Measurements from ENCODE around the gene USP6NL.
"Not testable (repeated sequence)": the region's sequence is repeated elsewhere in the genome, so short reads cannot be mapped to it uniquely, and the experiment has no call there.

USP6NL gene

DNA sequence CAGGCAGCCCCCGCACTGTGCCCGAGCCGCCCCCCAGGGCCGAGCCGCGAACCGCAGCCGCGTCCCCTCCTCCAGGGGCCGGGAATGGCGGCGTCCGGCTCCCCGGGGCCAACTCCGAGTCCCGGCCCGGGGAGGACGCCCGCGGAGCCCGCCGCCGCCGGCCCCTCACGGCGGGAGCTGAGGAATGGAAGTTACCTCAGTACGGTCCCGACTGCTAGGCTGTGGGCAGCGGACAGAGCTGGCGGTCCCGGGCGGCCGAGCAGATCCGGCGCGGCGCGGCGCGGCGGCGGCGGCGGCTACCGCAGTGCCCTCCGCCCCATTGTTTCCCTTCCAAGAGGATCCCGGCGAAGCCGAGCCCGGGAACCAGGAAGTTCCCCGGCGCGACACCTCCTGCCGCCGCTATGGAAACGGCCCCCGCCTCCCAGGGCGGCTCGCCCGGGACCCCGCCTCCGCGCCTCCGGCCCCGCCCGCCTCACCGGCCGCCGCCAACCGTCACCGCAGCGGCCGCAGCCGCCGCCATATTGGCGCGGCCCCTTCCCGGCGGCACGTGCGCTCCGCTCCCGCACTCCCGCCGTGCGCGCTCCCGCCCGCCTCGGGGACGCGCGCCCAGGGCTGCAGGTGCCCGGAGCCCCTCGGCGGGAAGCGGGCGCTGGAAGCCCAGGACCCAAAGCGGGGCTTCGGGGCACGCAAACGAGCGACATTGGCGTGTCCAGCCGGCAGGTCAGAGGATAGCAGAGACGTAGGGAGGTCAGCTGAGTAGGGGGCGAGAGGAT is at the start of gene USP6NL:
Gene USP6NL, minus strand, starts transcription at position 403 of the 773 bp plus-strand sequence. CDS start 14,016 bp downstream, outside the sequence.
- peak; percentile 85 for DNase-seq

DNA sequence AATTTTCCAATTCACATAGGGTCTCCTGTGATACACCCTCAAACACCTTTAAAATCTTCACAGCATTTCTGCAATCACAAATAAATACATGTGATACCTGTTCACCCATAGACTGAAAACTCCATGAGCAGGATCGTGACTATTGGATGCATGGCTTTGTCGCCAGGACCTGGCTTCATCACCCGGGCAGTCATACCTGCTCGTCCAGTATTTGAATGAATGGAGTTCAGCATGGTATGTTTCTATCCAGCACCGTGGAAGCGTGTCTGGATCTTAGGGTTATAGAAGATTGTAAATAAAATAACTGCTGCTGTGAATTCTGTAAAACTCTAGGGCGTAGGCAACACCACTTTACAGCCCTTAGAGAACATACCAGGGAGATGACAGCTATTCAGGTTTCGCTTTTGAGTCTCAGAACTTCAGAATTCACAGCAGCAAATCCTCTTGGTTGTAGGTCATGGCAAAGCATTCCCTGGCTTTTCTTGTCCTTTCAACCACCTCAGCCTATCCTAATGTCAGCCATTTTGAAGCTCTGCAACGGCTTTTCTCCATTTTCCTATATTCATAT is 47.4 kb upstream of the USP6NL start:
- no peak for DNase-seq

DNA sequence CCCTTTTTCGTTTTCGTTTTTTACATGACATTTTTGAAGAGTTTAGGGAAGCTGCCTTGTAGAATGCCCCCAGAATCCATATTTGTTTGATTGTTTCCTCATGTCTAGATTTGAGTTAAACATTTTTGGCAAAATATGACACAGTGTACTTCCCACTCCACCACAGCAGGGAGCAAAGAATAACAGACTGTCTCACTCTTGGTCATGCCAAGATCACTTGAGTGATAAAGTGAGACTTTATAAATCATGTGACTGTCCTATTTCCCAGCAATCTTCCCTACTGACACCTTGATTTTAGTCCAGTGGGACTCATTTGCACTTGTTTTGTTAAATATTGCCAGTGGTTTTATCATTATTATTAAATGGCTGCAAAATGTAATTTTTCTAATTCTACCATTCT is 44.4 kb upstream of the USP6NL start:
- DNase-seq, result no peak

DNA sequence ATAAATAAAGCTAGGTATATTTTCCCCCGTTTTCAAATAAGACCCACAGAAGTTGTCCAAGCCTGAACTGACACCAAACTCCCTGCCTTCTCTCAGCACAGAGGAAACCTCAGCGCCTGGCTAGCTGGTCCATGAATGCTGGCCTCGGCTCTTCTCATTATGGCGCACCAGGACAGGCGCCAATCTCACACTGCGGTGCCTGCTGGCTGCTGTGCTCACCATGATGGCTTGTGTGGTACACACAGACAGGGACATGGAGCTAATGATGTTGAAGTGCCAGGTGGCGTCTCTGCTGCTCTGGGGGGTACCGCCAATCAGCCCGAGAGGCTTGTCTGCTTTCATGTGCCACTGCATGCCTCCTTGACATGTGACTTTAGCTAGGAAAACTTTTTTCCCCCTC is 43.2 kb upstream of the USP6NL start:
- no peak for DNase-seq

DNA sequence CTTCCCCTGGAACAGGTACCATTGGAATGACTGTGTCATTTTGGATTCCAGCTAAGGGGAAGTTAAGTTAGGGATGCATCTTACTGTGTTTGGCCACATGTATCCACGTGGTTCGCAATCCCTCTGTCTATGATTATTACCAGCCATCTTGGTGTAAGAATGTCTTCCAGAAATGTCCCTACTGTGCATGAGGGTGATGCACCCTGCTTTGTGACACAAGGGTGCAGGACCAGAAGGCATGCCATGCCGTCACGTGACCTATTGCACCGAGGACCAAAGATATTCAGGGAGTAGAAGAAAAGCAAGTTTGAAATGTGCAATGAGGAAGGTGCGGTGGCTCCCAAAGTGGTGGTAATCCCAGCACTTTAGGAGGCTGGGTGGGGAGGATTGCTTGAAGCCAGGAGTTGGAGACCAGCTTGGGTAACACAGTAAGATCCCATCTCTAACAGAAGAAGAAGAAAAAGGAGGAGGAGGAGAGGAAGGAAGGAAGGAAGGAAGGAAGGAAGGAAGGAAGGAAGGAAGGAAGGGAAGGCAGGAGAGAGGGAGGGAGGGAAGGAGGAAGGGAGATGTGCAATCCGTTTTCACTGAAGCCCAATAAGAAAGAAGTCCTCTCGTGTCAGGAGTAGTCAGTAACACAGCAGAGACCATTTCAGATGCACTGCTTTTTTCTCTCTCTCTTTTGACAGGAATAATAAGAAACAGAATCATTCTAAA is 42.5 kb upstream of the USP6NL start:
- DNase-seq, result no peak

DNA sequence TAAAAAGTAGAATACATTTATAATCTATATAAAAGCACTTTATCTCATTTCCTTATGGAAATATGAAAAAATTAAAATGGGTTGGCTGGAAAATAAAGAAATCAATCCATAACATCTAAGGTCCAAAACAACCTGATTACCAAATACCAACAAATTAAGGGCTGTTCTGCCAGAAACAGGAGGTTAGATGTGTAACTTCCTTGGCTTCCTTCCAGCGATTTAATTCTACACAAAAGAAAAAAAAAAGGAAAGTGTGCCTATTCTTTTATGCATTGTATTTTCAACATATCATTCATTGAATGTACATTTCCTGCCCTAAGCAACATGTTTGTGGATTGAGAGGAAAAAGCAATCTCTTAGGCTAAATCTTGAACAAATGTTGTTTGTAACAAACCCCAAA is 36.2 kb upstream of the USP6NL start:
- no peak for DNase-seq

DNA sequence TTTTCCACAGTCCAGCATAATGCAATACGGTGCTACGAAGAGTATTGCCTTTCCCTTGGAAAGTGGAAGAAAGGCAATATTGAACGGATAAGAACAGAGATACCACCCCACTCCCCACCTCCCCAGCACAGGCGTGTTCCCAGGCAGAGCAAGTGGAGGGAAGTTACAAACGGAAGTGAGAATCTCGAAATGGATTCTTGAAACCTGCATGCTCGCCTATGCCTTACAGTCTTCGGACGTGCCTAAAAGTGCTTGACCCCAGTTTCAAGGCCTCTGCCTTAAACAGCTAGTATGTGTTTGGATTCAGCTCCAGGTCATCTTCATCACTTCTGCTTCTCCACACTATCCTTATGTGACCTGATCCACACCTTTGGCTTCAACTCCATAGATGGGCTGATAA is 35.0 kb upstream of the USP6NL start:
- no peak for DNase-seq

DNA sequence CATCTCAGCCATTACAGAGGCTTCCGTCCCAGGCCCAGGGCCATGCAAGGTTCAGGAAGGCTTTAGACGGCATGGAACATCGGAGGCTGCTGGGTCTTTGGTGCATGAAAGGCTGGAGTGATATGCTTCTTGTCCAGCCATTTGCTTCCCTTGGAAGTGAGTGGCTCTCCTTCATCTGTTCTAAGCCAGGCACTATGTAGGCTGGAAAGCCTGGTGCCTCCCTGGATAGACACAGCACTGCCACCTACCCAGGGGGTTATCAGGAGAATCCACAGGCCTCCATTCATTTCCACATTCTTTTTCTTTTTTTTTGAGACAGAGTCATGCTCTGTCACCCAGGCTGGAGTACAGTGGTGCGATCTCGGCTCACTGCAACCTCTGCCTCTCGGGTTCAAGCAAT is 31.6 kb upstream of the USP6NL start:
- no peak for DNase-seq

DNA sequence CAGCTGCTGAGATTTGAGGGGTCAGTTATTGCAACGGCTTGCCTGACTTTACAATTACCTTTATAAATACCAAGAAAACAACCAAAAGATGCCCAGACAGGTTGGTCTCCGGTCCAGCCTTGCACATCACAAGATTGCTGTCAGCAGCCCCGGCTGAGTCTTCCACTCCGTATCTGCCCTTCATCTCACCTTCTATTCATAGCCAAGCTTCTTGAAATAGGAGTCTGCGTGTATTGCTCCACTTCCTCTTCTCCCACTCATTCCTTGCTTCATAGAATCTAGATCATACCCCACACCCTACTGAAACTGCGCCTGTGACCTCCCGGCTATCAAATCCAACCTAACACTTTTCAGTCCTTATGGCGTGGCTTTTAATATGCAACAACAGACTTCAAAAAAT is 31.1 kb upstream of the USP6NL start:
- no peak for DNase-seq

DNA sequence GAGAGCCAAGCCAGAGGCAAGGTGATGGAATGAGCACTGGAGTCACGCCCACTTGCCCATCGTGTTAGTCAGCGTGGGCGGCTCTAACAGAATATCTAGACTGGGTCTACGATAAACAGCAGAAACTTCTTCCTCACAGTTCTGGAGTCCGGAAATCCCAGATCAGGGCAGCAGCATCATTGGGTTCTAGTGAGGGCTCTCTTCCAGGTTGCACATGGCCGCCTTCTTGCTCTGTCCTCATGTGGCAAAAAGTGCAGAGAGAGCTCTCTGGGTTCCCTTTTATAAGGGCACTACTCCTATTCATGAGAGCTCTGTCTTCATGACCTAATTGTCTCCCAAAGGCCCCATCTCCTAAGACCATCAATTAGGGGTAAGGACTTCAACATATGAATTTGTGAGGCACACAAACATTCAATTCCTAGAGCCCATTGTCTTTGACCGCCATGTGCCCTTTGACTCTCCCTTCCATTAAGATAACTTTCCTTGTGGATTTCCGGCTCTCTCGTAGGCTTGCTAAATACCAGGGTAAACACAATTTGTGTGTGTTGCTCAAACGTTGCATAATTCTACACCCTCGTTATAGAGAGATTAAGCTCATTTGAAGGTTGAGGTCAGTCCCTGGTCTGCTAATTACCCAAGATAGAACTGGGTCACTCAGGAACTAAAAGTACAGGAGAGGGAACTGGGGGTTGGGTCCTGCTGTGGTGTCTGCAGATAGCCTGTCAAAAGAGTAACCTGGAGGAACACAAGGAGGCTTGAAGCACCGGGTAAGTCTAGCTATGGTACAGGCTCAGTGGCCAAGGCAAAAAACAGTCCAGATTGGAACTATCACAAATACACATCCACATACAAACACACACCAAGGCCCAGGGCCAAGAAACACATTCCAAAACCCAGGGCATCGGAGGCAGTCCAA is 28.7 kb upstream of the USP6NL start:
- no peak for DNase-seq

DNA sequence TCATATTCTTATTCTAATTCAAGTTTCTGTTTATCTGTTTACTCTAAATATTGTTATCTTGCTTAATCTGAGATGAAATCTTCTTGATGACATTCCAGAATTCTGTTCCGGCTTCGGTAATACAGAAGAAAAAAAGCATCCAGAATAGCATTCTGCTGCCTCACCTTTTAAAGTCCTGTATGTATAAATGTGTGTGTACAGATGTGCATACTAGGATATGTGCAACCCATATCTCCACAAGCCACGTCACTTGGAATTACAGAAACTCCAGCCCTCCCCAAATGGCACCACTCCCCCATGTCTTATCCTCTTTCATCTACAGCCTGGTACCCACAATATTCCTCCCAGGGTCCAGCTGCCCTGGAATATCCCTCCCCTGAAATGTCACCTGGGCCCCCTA is 27.9 kb upstream of the USP6NL start:
- DNase-seq, result no peak

DNA sequence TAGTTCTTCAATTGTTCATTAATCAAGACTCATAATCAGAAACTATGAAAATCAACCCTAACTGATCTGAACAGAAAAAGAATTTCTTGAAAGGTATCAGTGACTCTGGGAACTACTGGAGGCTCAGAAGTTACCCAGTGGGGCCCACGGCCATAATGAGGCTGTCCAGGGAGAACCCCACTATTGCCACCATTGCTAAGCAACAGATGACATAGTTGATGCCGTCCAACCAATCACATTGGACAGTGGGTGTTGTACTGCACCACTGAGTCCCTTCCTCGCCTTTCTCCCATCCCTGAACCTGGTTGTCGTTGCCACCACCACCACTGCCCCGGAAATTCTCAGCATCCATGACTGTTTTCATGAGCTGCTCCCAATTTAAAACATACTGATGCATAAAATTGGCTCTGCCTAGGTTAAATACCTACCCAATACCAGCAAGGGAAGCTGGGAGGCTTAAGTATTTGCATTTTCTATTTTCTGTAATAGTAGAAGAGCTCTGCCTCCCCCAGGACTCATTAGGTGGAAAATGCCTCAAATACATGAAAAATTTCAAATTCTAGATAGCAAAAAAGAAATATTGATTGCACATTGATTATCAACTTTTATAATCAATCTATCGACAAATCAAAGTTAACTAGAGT is 26.7 kb upstream of the USP6NL start:
- no peak for DNase-seq

DNA sequence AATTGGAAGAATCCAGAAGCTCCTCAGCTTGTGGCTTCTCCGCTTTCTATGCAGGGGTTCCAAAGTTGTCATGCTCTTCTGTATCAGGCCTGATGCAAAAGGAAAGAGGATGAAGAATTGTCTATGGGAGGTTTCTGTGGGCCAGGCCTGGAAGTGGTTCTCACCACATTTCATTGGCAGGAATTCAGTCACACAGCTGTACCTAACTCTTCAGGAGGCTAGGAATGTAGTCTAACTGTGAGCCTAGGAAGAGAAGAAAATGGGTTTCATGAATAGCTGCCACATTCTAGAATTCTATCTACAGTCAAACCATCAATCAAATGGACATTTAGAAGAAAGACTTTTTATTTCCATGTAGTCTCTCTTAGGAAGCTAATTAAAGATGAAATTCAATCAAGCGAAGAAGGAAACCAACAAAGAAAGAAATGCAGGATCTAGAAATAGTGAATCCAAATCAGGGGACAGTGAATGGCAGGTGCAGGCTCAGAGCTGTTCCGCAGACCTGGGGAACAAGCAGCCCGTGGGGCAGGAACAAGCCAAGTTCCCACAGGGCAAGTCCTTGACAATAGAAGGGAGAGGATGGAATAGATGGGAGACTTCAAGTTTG is 25.4 kb upstream of the USP6NL start:
- no peak for DNase-seq

DNA sequence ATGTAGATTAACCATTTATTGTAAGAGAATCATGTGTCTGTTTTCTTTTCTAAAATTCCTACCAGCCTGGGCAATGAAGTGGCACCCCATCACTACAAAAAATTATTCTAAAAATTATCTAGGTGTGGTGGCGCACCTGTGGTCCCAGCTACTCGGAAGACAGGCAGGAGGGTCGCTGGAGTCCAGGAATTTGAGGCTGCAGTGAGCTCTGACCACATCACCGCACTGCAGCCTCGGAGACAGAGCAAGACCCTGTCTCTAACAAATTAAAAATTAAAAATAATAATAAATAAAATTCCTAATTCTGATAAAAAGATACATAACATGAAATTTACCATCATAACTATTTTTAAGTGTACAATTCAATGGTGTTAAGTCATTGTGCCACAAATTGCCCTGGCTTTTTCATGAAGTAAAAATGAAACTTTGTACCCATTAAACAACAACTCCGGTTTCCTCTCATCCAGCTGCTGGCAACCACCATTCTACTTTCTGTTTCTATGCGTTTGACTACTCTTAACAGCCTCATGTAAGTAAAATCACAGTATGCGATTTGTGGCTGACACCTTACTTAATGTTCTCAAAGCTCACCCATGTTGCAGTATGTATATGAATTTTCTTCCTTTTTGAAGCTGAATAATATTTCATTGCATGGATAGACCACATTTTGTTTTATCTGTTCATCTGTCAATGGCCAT is 20.6 kb upstream of the USP6NL start:
- DNase-seq, result no peak

DNA sequence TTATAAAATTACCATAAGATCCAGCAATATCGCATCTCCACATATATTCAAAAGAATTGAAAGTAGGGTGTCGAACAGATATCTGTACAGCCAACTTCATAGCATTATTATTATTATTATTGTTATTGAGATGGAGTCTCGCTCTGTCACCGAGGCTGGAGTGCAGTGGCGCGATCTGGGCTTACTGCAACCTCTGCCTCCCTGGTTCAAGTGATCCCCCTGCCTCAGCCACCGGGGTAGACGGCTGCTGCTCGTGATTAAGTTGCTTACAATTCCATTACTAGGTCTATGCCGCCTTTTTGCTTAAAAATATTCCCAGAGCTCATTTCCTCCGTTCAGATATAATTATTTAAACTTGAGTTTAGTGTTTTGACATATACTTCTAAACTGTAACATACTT is 19.8 kb upstream of the USP6NL start:
- DNase-seq, result no peak

DNA sequence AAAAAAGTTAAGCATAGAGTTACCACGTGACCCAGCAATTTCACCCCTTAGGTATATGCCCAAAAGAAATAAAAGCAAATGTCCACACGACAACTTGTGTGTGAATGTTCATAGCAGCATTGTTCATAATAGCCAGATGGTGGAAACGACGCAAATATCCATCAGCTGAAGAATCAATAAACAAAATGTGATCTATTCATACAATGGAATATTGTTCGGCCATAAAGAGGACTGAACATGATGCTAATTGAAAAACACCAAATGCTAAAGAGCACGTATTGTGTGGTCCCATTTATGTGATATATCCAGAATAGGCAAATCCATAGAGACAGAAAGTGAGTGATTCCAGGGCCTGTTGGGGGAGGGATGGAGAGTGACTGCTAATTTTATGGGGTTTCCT is 18.3 kb upstream of the USP6NL start:
- no peak for DNase-seq

DNA sequence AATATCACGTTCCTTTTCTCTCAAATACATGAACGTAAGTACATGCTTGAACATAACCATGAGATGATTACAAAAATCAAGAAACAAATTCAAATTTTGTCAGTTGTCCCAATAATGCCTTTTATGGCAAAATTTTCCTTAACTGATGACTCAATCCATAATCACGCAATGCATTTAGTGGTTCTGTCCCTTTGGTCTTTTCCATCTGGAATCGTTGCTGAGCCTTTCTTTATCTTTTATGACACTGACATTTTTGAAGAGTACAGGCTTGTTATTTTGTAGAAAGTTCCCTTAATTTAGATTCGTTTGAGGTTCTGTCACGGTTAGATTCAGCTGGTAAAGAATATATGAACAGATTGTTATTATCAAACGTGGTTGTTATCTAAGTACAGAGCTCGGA is 16.5 kb upstream of the USP6NL start:
- not testable (repeated sequence) for DNase-seq

DNA sequence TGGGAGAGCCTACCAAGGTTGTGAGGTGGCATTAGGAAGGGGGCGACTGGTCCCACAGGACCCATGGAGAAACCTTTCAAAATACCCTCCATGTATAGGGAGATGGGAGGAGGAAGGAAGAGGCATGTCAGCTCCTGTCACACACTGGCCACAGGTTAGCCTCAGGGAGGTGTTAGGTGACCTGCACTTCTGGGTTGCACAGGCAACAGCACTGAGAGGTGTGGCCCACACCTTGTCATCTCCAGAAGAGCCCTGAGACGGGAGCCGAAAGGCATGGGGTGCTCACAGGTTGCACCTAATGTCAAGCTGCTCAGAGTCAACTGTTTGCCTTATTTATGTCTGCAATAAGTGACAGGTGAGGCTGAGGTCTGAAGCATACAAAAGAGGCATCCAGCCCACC is 14.6 kb upstream of the USP6NL start:
- DNase-seq, result no peak

DNA sequence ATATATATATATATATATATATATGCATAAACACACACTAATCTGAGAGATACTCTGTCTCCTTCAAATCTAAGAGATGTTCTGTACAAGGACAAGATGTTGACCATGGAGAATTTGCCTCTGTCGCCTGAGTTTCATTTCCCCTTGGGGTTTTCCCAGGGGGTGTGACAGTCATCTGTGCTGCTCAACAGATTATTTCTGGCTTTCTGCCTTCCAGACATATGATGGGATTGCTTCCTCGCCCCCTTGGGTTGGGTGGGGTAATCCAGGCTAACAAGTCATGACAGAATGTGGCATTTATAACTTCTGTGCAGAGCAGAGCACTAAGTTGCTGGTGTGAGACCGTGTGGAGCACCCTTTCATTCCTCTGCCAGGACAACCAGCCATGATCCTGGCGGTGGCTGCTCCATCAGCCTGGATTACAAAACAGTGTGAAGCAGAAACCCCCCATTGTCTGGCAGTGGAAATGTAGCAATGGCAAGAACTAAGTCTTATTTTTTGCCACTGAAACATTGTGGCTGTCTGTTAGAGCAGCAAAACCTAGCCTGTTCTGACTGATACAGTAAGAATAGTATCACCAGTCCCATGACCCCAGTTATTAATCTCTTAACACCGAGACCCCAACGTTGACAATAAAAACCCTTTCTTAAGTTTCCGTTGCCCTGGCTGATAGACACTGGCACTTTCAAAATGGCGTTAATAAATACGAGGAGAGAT is 13.7 kb upstream of the USP6NL start:
- no peak for DNase-seq

DNA sequence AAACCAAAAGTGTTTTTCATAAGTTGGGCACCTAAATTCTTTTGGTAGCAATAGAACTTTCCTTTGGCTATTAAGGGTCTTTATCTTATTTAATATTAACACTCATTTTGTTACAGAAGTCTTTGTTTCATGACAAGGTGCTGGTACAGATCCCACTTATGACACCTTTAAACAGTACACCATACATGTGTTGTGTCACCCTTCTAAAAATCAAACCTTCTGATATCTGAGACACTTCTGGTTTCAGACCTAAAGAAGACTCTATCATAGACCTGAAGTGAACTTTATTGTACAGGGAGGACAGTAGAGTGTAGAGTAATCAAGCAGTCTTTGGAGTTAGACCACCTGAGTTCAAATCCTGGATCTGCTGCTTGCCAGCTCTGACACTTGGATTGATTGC is 5.8 kb upstream of the USP6NL start:
- no peak for DNase-seq

DNA sequence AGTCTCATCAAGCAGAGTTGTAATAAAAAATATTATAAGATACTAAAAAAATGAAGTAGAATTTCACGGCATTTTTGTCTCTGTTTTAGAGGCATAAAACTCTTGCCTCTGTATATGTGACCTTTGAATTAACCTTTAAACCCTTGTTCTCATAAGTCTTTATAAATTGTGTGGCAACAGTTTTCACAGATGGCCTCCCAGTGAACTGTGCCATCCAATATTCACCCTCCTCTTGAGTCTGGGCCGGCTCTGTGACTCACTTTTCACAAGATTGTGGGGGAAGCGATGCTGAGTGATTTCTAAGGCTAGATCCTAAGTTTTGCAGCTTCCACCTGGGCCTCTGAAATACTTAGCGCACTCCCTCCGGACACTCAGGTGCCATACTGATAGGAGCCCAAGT is 4.6 kb upstream of the USP6NL start:
- DNase-seq, result no peak
